Memory B cell (primary cell): ENCODE results near the gene CRLF1.

Experiments used
- ATAC-seq: fragments of 150-1000 bp; cut with Tn5 transposase; 2 replicates; pipeline ENCODE4 v1.10.0; 2021; ENCODE audit warnings: low read depth, mild to moderate bottlenecking, moderate library complexity
- DNase-seq, 2 donors: peaks; one replicate each; pipeline ENCODE4 v3.0.0; 2022; ENCODE audit warnings: low spot score in 2 of 2
- H3K27ac Mint-ChIP-seq: one replicate; pipeline ENCODE4 v1.8.0; 2022; ENCODE audit warnings: mild to moderate bottlenecking, moderate library complexity, mixed read lengths
- H3K27me3 Mint-ChIP-seq: one replicate; pipeline ENCODE4 v1.8.0; 2022; ENCODE audit warnings: mixed read lengths
- H3K36me3 Mint-ChIP-seq: one replicate; pipeline ENCODE4 v1.8.0; 2022; ENCODE audit warnings: mild to moderate bottlenecking, mixed read lengths
- H3K4me1 Mint-ChIP-seq: one replicate; pipeline ENCODE4 v1.8.0; 2022; ENCODE audit warnings: mixed read lengths
- H3K4me3 Mint-ChIP-seq: one replicate; pipeline ENCODE4 v1.8.0; 2022; ENCODE audit warnings: mild to moderate bottlenecking, moderate library complexity, mixed read lengths
- H3K9me3 Mint-ChIP-seq: one replicate; pipeline ENCODE4 v1.8.0; 2022; ENCODE audit warnings: mixed read lengths

CRLF1 gene

DNA sequence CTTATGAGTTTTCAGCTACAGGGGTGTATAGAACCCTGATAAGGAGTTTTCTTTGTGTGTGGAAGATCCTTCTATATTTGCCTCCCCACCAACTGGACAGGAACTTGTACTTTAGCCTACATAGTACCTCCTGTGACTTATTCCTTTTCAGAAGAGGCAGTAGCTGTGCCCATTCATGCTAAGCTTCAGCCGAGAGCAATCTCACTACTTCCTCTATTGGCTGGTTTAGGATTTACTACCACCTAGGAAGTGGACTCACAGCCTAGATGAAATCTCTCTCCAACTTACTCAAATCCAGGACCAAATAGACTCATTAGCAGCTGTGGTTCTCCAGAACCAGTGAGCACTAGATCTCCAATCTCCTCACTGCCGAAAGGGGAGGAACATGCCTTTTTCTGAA lies 20.3 kb downstream of the CRLF1 start:
- no peaks in the 10 kb centered on the region for H3K27me3 Mint-ChIP-seq
- no peak for ATAC-seq
- H3K36me3 Mint-ChIP-seq, result peaks cover 3% of the 10 kb centered on the region
- DNase-seq, result no peak
- peaks cover 32% of the 10 kb centered on the region for H3K4me1 Mint-ChIP-seq
- peak overlapping the region; percentile 41 for H3K27ac Mint-ChIP-seq
- no peaks in the 10 kb centered on the region for H3K9me3 Mint-ChIP-seq
- no peak overlapping the region for H3K4me3 Mint-ChIP-seq

DNA sequence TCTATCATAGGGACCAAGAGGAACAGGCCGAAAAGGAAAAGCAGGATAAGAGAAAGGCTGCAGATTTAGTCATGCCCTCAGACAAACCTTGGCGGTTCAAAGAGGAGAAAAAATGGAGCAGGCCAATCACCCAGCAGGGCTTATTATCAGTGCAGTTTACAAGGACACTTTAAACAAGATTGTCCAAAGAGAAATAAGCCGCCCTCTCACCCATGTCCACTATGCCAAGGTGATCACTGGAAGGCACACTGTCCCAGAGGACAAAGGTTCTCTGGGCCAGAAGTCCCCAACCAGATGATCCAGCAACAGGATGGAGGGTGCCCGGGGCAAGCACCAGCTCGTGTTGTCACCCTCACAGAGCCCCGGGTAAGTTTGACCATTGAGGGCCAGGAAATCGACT lies 26.3 kb downstream of the CRLF1 start:
- peaks cover 5% of the 10 kb centered on the region for H3K36me3 Mint-ChIP-seq

DNA sequence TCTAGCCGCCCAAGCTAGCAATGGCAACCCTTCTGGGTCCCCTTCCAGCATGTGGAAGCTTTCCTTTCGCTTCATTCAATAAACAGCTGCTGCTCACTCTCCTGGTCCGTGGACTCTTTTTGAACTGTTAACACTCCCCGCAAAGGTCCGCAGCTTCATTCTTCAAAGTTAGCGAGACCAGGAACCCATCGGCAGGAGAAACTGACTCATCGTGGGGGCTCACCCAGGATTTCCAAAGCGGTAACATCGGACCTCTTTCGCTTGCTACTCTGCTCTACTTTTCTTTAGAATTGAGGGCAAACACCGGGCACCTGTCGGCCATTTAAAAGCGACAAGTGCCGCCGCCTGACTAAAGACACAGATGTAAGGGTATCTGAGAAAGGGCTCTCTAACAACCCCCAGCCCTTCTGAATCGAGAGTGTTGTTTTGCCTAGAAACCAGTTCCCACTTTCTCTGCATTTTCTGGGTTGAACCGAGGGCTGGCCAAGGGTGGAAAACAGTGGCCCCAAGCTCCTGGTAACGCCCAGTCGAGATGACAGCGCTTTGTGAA lies 29.2 kb downstream of the CRLF1 start:
- Mint-ChIP-seq H3K27me3 (no peaks in the 10 kb centered on the region), H3K9me3 (no peaks in the 10 kb centered on the region), H3K36me3 (peaks cover 11% of the 10 kb centered on the region), H3K4me1 (peaks cover 7% of the 10 kb centered on the region), H3K4me3 (no peak overlapping the region), H3K27ac (no peak overlapping the region)
- DNase-seq (no peak), ATAC-seq (no peak)

More for the DNA sequence above, 26.3 kb downstream of the CRLF1 start:
- no peak overlapping the region for H3K4me3 Mint-ChIP-seq
- no peak for ATAC-seq
- no peaks in the 10 kb centered on the region for H3K9me3 Mint-ChIP-seq
- no peaks in the 10 kb centered on the region for H3K27me3 Mint-ChIP-seq
- H3K27ac Mint-ChIP-seq, result no peak overlapping the region
- H3K4me1 Mint-ChIP-seq, result peaks cover 1% of the 10 kb centered on the region
- no peak for DNase-seq

DNA sequence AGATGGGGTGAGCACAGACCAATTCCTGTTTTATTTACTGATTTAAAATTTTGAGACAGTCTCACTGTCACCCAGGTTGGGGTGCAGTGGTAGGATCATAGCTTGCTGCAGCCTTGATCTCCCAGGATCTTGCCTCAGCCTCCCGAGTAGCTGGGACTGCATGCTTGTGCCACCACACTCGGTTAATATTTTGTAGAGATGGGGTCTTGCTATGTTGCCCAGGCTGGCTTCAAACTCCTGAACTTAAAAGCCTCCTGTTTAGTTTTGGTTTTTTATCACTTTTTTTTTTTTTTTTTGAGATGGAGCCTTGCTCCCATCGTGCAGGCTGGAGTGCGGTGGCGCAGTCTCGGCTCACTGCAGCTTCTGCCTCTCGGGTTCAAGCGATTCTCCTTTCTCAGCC lies 30.2 kb downstream of the CRLF1 start:
- H3K9me3 Mint-ChIP-seq, result no peaks in the 10 kb centered on the region
- H3K27me3 Mint-ChIP-seq, result no peaks in the 10 kb centered on the region
- ATAC-seq (no peak), DNase-seq (no peak)
- no peak overlapping the region for H3K27ac Mint-ChIP-seq
- peaks cover 11% of the 10 kb centered on the region for H3K36me3 Mint-ChIP-seq
- H3K4me1 Mint-ChIP-seq, result peaks cover 13% of the 10 kb centered on the region
- H3K4me3 Mint-ChIP-seq, result no peak overlapping the region

- peaks cover 11% of the 10 kb centered on the region for H3K36me3 Mint-ChIP-seq
- no peak overlapping the region for H3K4me3 Mint-ChIP-seq
- DNase-seq, result no peak
- H3K27ac Mint-ChIP-seq, result no peak overlapping the region
- peaks cover 13% of the 10 kb centered on the region for H3K4me1 Mint-ChIP-seq
- no peaks in the 10 kb centered on the region for H3K27me3 Mint-ChIP-seq
- no peak for ATAC-seq
- H3K9me3 Mint-ChIP-seq, result no peaks in the 10 kb centered on the region
Measured at GRCh38 chr19:18574691-18575291, 31.8 kb downstream of the CRLF1 start.

- Mint-ChIP-seq H3K27ac (peak within 1 kb of the TSS; percentile 97), H3K9me3 (no peaks in the 10 kb centered on the region), H3K4me1 (peaks cover 13% of the 10 kb centered on the region), H3K27me3 (no peaks in the 10 kb centered on the region), H3K4me3 (peak within 1 kb of the TSS; percentile 95), H3K36me3 (peaks cover 18% of the 10 kb centered on the region)
- peak; percentile 100 for DNase-seq
- ATAC-seq, result peak; percentile 92
Measured at GRCh38 chr19:18571564-18572344, 34.8 kb downstream of the CRLF1 start, which contains the start of gene UBA52. TSS of gene UBA52 (plus strand) at chr19:18571857. CDS start at chr19:18573301, 1,444 bp downstream.

DNA sequence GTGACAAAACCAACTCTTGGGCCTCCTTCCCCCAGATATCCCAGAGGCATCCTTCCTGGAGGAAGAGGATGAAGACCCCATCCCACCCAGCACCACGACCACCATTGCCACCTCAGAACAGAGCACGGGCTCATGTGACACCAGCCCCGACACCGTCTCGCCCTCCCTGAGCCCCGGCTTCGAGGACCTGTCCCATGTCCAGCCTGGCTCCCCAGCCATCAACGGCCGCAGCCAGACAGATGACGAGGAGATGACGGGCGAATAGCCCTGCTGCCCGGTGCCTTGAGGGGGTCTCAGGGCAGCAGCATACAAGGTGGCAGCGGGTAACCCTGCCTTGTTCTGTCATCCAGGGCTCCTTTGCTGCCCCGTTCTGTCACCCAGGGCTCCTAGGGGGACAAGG lies 38.2 kb downstream of the CRLF1 start:
- H3K27ac Mint-ChIP-seq, result no peak overlapping the region
- peaks cover 20% of the 10 kb centered on the region for H3K36me3 Mint-ChIP-seq
- H3K27me3 Mint-ChIP-seq, result no peaks in the 10 kb centered on the region
- ATAC-seq (no peak), DNase-seq (no peak)
- H3K4me3 Mint-ChIP-seq, result no peak overlapping the region
- peaks cover 13% of the 10 kb centered on the region for H3K4me1 Mint-ChIP-seq
- H3K9me3 Mint-ChIP-seq, result no peaks in the 10 kb centered on the region

DNA sequence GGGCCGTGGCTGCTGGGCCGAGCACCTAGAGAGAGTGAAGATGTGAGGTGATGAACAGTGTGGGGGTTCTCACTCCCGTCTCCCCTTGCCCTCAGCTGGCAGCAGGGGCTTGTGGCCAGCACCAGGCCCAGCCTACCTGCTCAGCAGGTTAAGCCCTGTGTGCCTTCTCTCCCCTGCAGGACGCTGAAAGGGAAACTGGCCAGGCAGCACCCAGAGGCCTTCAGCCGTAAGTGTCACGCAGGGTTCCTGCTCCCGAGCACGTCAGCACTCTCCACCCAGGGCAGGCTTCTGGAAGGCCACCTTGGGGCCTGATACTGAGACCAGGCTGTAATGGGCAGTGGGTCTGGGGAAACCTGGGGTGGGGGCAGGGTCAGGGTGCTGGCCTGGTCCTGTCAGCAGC lies 39.6 kb downstream of the CRLF1 start:
- Mint-ChIP-seq H3K4me3 (no peak overlapping the region), H3K36me3 (peaks cover 20% of the 10 kb centered on the region), H3K27ac (no peak overlapping the region)

DNA sequence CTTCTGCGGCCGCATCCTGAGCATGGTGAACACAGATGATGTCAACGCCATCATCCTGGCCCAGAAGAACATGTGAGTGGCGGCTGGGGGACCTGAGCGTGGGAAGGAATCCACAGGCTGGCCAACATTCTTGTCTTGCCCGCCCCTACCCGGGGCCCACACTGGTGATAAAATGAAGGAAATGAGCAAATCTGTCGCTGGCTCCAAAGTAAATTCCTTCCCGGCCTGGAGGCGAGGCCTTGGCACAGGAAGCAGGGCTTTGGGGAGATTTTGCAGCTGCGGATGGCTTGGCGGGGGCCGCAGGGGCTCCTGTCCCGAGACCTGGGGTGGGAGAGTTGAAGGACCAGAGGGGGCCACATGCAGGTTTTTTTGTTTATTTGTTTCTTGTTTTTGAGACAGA lies 44.5 kb downstream of the CRLF1 start:
- DNase-seq (no peak), ATAC-seq (no peak)
- H3K27me3 Mint-ChIP-seq, result no peaks in the 10 kb centered on the region
- H3K9me3 Mint-ChIP-seq, result no peaks in the 10 kb centered on the region
- H3K36me3 Mint-ChIP-seq, result peaks cover 17% of the 10 kb centered on the region
- peaks cover 20% of the 10 kb centered on the region for H3K4me1 Mint-ChIP-seq
- H3K4me3 Mint-ChIP-seq, result no peak overlapping the region
- H3K27ac Mint-ChIP-seq, result no peak overlapping the region

More for the DNA sequence above, 39.6 kb downstream of the CRLF1 start:
- Mint-ChIP-seq H3K9me3 (no peaks in the 10 kb centered on the region), H3K4me1 (peaks cover 3% of the 10 kb centered on the region), H3K27me3 (no peaks in the 10 kb centered on the region)
- DNase-seq (no peak), ATAC-seq (no peak)

GRCh38 chr19:18559685-18560084 lies 46.9 kb downstream of the CRLF1 start:
- Mint-ChIP-seq H3K36me3 (peaks cover 11% of the 10 kb centered on the region), H3K4me1 (peaks cover 20% of the 10 kb centered on the region), H3K9me3 (no peaks in the 10 kb centered on the region), H3K27me3 (no peaks in the 10 kb centered on the region), H3K4me3 (peak overlapping the region; percentile 2), H3K27ac (peak overlapping the region; percentile 95)
- ATAC-seq, result no peak
- no peak for DNase-seq

DNA sequence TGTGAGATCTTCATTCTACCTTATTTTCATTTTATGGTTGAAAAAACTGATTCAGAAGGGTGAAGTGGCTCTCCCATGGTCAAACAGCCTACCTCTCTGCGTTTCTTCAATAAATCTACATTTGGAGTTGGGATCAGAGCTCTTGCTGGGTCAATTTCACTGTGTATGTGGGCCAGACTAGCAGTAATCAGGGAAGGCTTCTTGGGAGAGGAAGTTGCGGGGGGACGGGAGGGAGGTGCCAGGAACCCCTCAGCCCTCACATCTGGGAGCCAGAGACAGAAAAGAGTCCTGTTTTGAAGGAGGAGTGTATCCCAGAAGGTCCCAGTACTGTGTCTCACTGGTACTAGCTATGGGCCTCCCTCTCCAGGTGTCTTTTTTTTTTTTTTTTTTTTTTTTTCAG lies 48.0 kb downstream of the CRLF1 start:
- Mint-ChIP-seq H3K4me3 (peak overlapping the region; percentile 90), H3K4me1 (peaks cover 20% of the 10 kb centered on the region), H3K27ac (peak overlapping the region; percentile 95), H3K36me3 (peaks cover 3% of the 10 kb centered on the region), H3K9me3 (no peaks in the 10 kb centered on the region), H3K27me3 (no peaks in the 10 kb centered on the region)
- ATAC-seq (no peak), DNase-seq (no peak)

DNA sequence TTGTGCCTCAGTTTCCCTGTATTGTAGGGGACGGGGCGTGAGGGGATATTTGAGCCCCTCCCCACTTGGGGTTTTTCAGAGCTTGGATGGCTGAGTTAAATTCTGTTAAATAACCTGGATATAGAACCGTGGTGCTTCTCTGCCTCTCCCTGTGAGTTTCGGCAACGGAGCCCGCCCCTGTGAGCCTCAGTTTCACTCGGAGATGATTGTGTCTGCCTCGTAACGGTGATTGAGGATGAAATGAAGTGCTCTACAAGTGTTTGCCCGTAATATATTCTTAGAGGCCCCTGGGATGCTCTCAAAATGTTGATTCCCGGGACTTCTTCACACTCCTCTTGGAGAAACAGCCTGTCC lies 48.4 kb downstream of the CRLF1 start:
- Mint-ChIP-seq H3K4me1 (peaks cover 20% of the 10 kb centered on the region), H3K27me3 (no peaks in the 10 kb centered on the region), H3K4me3 (peak overlapping the region; percentile 90), H3K9me3 (no peaks in the 10 kb centered on the region), H3K27ac (peak overlapping the region; percentile 95), H3K36me3 (peaks cover 3% of the 10 kb centered on the region)
- DNase-seq, result no peak
- no peak for ATAC-seq

GRCh38 chr19:18557411-18558201 lies 49.0 kb downstream of the CRLF1 start, which contains the start of gene KXD1:
TSS of gene KXD1 (plus strand) at chr19:18557870. CDS start at chr19:18562057, 4,187 bp downstream.
- H3K9me3 Mint-ChIP-seq, result no peaks in the 10 kb centered on the region
- H3K27me3 Mint-ChIP-seq, result no peaks in the 10 kb centered on the region
- H3K4me3 Mint-ChIP-seq, result peak within 1 kb of the TSS; percentile 90
- peaks cover 20% of the 10 kb centered on the region for H3K4me1 Mint-ChIP-seq
- H3K27ac Mint-ChIP-seq, result peak within 1 kb of the TSS; percentile 95
- peak; percentile 97 for ATAC-seq
- DNase-seq, result peak; percentile 89 to 95
- H3K36me3 Mint-ChIP-seq, result peaks cover 3% of the 10 kb centered on the region

- Mint-ChIP-seq H3K4me1 (no peaks in the 10 kb centered on the region), H3K4me3 (no peak overlapping the region), H3K27ac (no peak overlapping the region)
Measured at GRCh38 chr19:18551631-18552030, 55.0 kb downstream of the CRLF1 start.

More at GRCh38 chr19:18551631-18552030, 55.0 kb downstream of the CRLF1 start:
- no peak for DNase-seq
- Mint-ChIP-seq H3K9me3 (no peaks in the 10 kb centered on the region), H3K27me3 (peaks cover 2% of the 10 kb centered on the region), H3K36me3 (no peaks in the 10 kb centered on the region)
- ATAC-seq, result no peak
